ENCODE measurements around the gene GLRA3. TPM values are rescaled to one million over a fixed set of nuclear protein-coding genes. Genes with fewer than 3 reads are reported as not detected.
"Not testable (repeated sequence)": the region's sequence is repeated elsewhere in the genome, so short reads cannot be mapped to it uniquely, and the experiment has no call there.

GLRA3 gene
- total RNA-seq, 5 donors from 2014 or later (not counting 1 experiment from before 2014, with no cell fraction given) = not detected

- H3K4me3 Mint-ChIP-seq = no peak overlapping the region
- H3K9me3 ChIP-seq = no peaks in the 10 kb centered on the region
- peaks cover 6 to 8% (median 7%) of the 10 kb centered on the region in 3 donors for H3K9me3 Mint-ChIP-seq
- no peak overlapping the region for H3K4me3 ChIP-seq (ENCODE audit: control insufficient read depth in 1 of 2, extremely low read depth in 1 of 2, low read length in 1 of 2)
- ChIA-PET CTCF (no interaction called here), POLR2A (no interaction called here)
- H3K4me1 Mint-ChIP-seq = no peaks in the 10 kb centered on the region
- no peaks in the 10 kb centered on the region for H3K36me3 ChIP-seq (ENCODE audit: control insufficient read depth in 2 of 2, extremely low read depth in 1 of 2, insufficient read depth in 1 of 2, low read length in 1 of 2)
- H3K27me3 ChIP-seq (replicated peaks in 1 of 2; ENCODE audit: control insufficient read depth in 2 of 2, extremely low read depth in 1 of 2, insufficient read depth in 2 of 2, low read length in 1 of 2) = no peaks in the 10 kb centered on the region
- ATAC-seq (replicated peaks in 1 of 4) (no peak), DNase-seq (no peak)
- no peak overlapping the region for H3K27ac Mint-ChIP-seq
- H3K4me1 ChIP-seq (ENCODE audit: control insufficient read depth in 1 of 2, extremely low read depth in 1 of 2, insufficient read depth in 2 of 2, low read length in 2 of 2) = no peaks in the 10 kb centered on the region
- H3K36me3 Mint-ChIP-seq = no peaks in the 10 kb centered on the region
- no peaks in the 10 kb centered on the region for H3K27me3 Mint-ChIP-seq
- no CpG with 5 or more reads among the region's 1 CpG for WGBS (ENCODE audit: insufficient coverage)
- no peak overlapping the region for H3K27ac ChIP-seq (ENCODE audit: low read length)
These were observed 23.3 kb downstream of the GLRA3 start for GRCh38 chr4:174805746-174806145.

- ChIA-PET CTCF (no interaction called here), POLR2A (no interaction called here)
- Histone ChIP-seq H3K27ac (ENCODE audit: low read length) (no peak overlapping the region), H3K4me3 (ENCODE audit: control insufficient read depth in 1 of 2, extremely low read depth in 1 of 2, low read length in 1 of 2) (no peak overlapping the region), H3K4me1 (ENCODE audit: control insufficient read depth in 1 of 2, extremely low read depth in 1 of 2, insufficient read depth in 2 of 2, low read length in 2 of 2) (no peaks in the 10 kb centered on the region), H3K36me3 (ENCODE audit: control insufficient read depth in 2 of 2, extremely low read depth in 1 of 2, insufficient read depth in 1 of 2, low read length in 1 of 2) (no peaks in the 10 kb centered on the region), H3K27me3 (replicated peaks in 1 of 2; ENCODE audit: control insufficient read depth in 2 of 2, extremely low read depth in 1 of 2, insufficient read depth in 2 of 2, low read length in 1 of 2) (no peaks in the 10 kb centered on the region), H3K9me3 (no peaks in the 10 kb centered on the region)
- WGBS (ENCODE audit: insufficient coverage) = no CpG with 5 or more reads among the region's 3 CpGs
- Mint-ChIP-seq H3K27ac (no peak overlapping the region), H3K4me3 (no peak overlapping the region), H3K36me3 (no peaks in the 10 kb centered on the region), H3K9me3 (no peaks in the 10 kb centered on the region), H3K27me3 (no peaks in the 10 kb centered on the region), H3K4me1 (no peaks in the 10 kb centered on the region)
- DNase-seq = no peak
- no peak for ATAC-seq (replicated peaks in 1 of 4)
These were observed 34.4 kb downstream of the GLRA3 start for GRCh38 chr4:174794543-174795094.

GRCh38 chr4:174789657-174790056 is 39.4 kb downstream of the GLRA3 start:
- DNase-seq (no peak), ATAC-seq (replicated peaks in 1 of 4) (no peak)
- Histone ChIP-seq H3K36me3 (ENCODE audit: control insufficient read depth in 2 of 2, extremely low read depth in 1 of 2, insufficient read depth in 1 of 2, low read length in 1 of 2) (no peaks in the 10 kb centered on the region), H3K27me3 (replicated peaks in 1 of 2; ENCODE audit: control insufficient read depth in 2 of 2, extremely low read depth in 1 of 2, insufficient read depth in 2 of 2, low read length in 1 of 2) (no peaks in the 10 kb centered on the region), H3K27ac (ENCODE audit: low read length) (no peak overlapping the region), H3K4me3 (ENCODE audit: control insufficient read depth in 1 of 2, extremely low read depth in 1 of 2, low read length in 1 of 2) (no peak overlapping the region), H3K9me3 (no peaks in the 10 kb centered on the region), H3K4me1 (ENCODE audit: control insufficient read depth in 1 of 2, extremely low read depth in 1 of 2, insufficient read depth in 2 of 2, low read length in 2 of 2) (no peaks in the 10 kb centered on the region)
- CTCF ChIA-PET = interaction anchor here in 1 of 2 donors (0.6 kb wide), 1 partner anchor 15 kb away, joined by 3 read pairs; no protein-coding TSS in a partner anchor
- Mint-ChIP-seq H3K36me3 (no peaks in the 10 kb centered on the region), H3K27me3 (no peaks in the 10 kb centered on the region), H3K4me1 (no peaks in the 10 kb centered on the region), H3K27ac (no peak overlapping the region), H3K9me3 (no peaks in the 10 kb centered on the region), H3K4me3 (no peak overlapping the region)
- POLR2A ChIA-PET = no interaction called here

DNA sequence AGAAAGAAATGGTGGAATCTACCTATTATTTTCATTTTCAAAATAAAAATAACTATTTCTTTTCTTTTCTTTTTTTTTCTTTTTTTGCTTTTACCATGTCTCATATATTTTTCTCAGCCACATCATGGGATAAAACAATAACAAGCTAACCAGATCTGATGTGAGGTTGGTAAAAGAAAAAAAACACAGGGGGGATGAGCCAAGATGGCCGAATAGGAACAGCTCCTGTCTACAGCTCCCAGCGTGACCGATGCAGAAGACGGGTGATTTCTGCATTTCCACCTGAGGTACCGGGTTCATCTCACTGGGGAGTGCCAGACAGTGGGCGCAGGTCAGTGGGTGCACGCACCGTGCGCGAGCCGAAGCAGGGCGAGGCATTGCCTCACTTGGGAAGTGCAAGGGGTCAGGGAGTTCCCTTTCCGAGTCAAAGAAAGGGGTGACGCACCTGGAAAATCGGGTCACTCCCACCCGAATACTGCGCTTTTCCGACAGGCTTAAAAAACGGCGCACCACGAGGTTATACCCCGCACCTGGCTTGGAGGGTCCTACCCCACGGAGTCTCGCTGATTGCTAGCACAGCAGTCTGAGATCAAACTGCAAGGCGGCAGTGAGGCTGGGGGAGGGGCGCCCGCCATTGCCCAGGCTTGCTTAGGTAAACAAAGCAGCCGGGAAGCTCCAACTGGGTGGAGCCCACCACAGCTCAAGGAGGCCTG is 50.6 kb downstream of the GLRA3 start:
- H3K4me1 Mint-ChIP-seq; H3K4me3 ChIP-seq (ENCODE audit: control insufficient read depth in 1 of 2, extremely low read depth in 1 of 2, low read length in 1 of 2); H3K27ac Mint-ChIP-seq; DNase-seq; POLR2A ChIA-PET; ATAC-seq (replicated peaks in 1 of 4); H3K4me3 Mint-ChIP-seq; H3K9me3 Mint-ChIP-seq; H3K27me3 ChIP-seq (replicated peaks in 1 of 2; ENCODE audit: control insufficient read depth in 2 of 2, extremely low read depth in 1 of 2, insufficient read depth in 2 of 2, low read length in 1 of 2); H3K9me3 ChIP-seq; H3K4me1 ChIP-seq (ENCODE audit: control insufficient read depth in 1 of 2, extremely low read depth in 1 of 2, insufficient read depth in 2 of 2, low read length in 2 of 2); H3K27ac ChIP-seq (ENCODE audit: low read length); H3K36me3 ChIP-seq (ENCODE audit: control insufficient read depth in 2 of 2, extremely low read depth in 1 of 2, insufficient read depth in 1 of 2, low read length in 1 of 2); H3K27me3 Mint-ChIP-seq; CTCF ChIA-PET; H3K36me3 Mint-ChIP-seq: not testable (repeated sequence)
- WGBS (ENCODE audit: insufficient coverage) = 91% methylated on average over 7 of the region's 28 CpGs

- H3K27me3 Mint-ChIP-seq = peaks cover 0 to 4% of the 10 kb centered on the region in 2 donors
- CTCF ChIA-PET = no interaction called here
- H3K27me3 ChIP-seq (replicated peaks in 1 of 2; ENCODE audit: control insufficient read depth in 2 of 2, extremely low read depth in 1 of 2, insufficient read depth in 2 of 2, low read length in 1 of 2) = no peaks in the 10 kb centered on the region
- no peak overlapping the region for H3K4me3 Mint-ChIP-seq
- H3K9me3 ChIP-seq = no peaks in the 10 kb centered on the region
- DNase-seq (no peak), ATAC-seq (replicated peaks in 1 of 4) (no peak)
- POLR2A ChIA-PET = no interaction called here
- H3K36me3 ChIP-seq (ENCODE audit: control insufficient read depth in 2 of 2, extremely low read depth in 1 of 2, insufficient read depth in 1 of 2, low read length in 1 of 2) = no peaks in the 10 kb centered on the region
- no CpG with 5 or more reads among the region's 1 CpG for WGBS (ENCODE audit: insufficient coverage)
- H3K36me3 Mint-ChIP-seq = no peaks in the 10 kb centered on the region
- H3K4me3 ChIP-seq (ENCODE audit: control insufficient read depth in 1 of 2, extremely low read depth in 1 of 2, low read length in 1 of 2) = no peak overlapping the region
- no peaks in the 10 kb centered on the region for H3K4me1 ChIP-seq (ENCODE audit: control insufficient read depth in 1 of 2, extremely low read depth in 1 of 2, insufficient read depth in 2 of 2, low read length in 2 of 2)
- H3K27ac Mint-ChIP-seq = no peak overlapping the region
- no peaks in the 10 kb centered on the region for H3K4me1 Mint-ChIP-seq
- peaks cover 2 to 3% (median 3%) of the 10 kb centered on the region in 3 donors for H3K9me3 Mint-ChIP-seq
- H3K27ac ChIP-seq (ENCODE audit: low read length) = no peak overlapping the region
These were observed 53.7 kb downstream of the GLRA3 start for GRCh38 chr4:174775366-174775765.

- no peak for ATAC-seq (replicated peaks in 1 of 4)
- WGBS (ENCODE audit: insufficient coverage) = no CpG with 5 or more reads among the region's 7 CpGs
- Histone ChIP-seq H3K27ac (ENCODE audit: low read length) (no peak overlapping the region), H3K9me3 (no peaks in the 10 kb centered on the region), H3K4me1 (ENCODE audit: control insufficient read depth in 1 of 2, extremely low read depth in 1 of 2, insufficient read depth in 2 of 2, low read length in 2 of 2) (no peaks in the 10 kb centered on the region), H3K4me3 (ENCODE audit: control insufficient read depth in 1 of 2, extremely low read depth in 1 of 2, low read length in 1 of 2) (no peak overlapping the region), H3K27me3 (replicated peaks in 1 of 2; ENCODE audit: control insufficient read depth in 2 of 2, extremely low read depth in 1 of 2, insufficient read depth in 2 of 2, low read length in 1 of 2) (no peaks in the 10 kb centered on the region), H3K36me3 (ENCODE audit: control insufficient read depth in 2 of 2, extremely low read depth in 1 of 2, insufficient read depth in 1 of 2, low read length in 1 of 2) (no peaks in the 10 kb centered on the region)
- Mint-ChIP-seq H3K4me3 (no peak overlapping the region), H3K9me3 (no peaks in the 10 kb centered on the region), H3K36me3 (no peaks in the 10 kb centered on the region), H3K4me1 (no peaks in the 10 kb centered on the region), H3K27me3 (no peaks in the 10 kb centered on the region), H3K27ac (no peak overlapping the region)
- POLR2A ChIA-PET = no interaction called here
- peak in 1 of 35 experiments; percentile 14 for DNase-seq
- CTCF ChIA-PET = no interaction called here
These were observed 64.8 kb downstream of the GLRA3 start for GRCh38 chr4:174764105-174764729.
